ENCODE measurements around the gene PCDHA7.
"Not testable (repeated sequence)": the region's sequence is repeated elsewhere in the genome, so short reads cannot be mapped to it uniquely, and the experiment has no call there.

The PCDHA7 gene

GRCh38 chr5:140840978-140841962 lies 7.2 kb downstream of the PCDHA7 start, which contains the start of gene PCDHA8:
Gene PCDHA8 (plus strand): TSS chr5:140841187. CDS start chr5:140841322, 135 bp downstream.
- Histone ChIP-seq H3K9ac (ENCODE audit: low read depth, low read length) (no peak within 1 kb of the TSS; the same call in 1 of the 2 replicates), H3K9me3 (ENCODE audit: control insufficient read depth, insufficient read depth, low read length) (no peaks in the 10 kb centered on the region), H3K36me3 (ENCODE audit: insufficient read depth, low read length) (no peaks in the 10 kb centered on the region), H3K4me1 (ENCODE audit: insufficient read depth, low read length) (no peaks in the 10 kb centered on the region)

GRCh38 chr5:140842798-140843733 lies 9.0 kb downstream of the PCDHA7 start:
- Histone ChIP-seq H3K9ac (ENCODE audit: low read depth, low read length) (no peak overlapping the region), H3K4me1 (ENCODE audit: insufficient read depth, low read length) (no peaks in the 10 kb centered on the region), H3K36me3 (ENCODE audit: insufficient read depth, low read length) (no peaks in the 10 kb centered on the region), H3K9me3 (ENCODE audit: control insufficient read depth, insufficient read depth, low read length) (no peaks in the 10 kb centered on the region)

DNA sequence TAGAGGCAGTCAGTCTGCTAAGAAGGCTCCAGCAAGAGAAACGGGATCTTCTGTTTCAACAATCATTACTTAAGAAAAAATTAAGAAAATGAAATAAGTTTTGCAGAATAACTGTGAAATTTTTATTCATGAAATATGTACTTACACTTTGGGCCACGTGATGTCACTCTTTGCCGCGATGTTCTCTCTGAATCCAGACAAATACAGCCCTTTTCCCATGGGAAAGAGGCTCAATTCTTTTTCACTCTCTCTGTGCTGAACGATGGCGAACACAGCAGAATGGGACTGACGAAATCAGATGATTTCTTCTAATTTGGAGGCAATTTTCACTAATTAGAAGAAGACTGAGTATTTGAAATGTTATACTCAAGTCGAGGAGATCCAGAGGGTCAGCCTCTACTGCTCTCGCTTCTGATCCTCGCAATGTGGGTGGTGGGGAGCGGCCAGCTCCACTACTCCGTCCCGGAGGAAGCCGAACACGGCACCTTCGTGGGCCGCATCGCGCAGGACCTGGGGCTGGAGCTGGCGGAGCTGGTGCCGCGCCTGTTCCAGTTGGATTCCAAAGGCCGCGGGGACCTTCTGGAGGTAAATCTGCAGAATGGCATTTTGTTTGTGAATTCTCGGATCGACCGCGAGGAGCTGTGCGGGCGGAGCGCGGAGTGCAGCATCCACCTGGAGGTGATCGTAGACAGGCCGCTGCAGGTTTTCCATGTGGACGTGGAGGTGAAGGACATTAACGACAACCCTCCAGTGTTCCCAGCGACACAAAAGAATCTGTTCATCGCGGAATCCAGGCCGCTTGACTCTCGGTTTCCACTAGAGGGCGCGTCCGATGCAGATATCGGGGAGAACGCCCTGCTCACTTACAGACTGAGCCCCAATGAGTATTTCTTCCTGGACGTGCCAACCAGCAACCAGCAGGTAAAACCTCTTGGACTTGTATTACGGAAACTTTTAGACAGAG lies 14.4 kb downstream of the PCDHA7 start, which contains the start of gene PCDHA9:
TSS of gene PCDHA9 (plus strand) at position 244 of the 964 bp plus-strand sequence. CDS start at position 358, 114 bp downstream.
- H3K9ac ChIP-seq (ENCODE audit: low read depth, low read length); H3K9me3 ChIP-seq (ENCODE audit: control insufficient read depth, insufficient read depth, low read length); H3K4me1 ChIP-seq (ENCODE audit: insufficient read depth, low read length); H3K36me3 ChIP-seq (ENCODE audit: insufficient read depth, low read length): not testable (repeated sequence)

GRCh38 chr5:140849831-140850634 lies 16.0 kb downstream of the PCDHA7 start:
- not testable (repeated sequence) for H3K9me3 ChIP-seq (ENCODE audit: control insufficient read depth, insufficient read depth, low read length)

GRCh38 chr5:140855772-140856674 lies 22.0 kb downstream of the PCDHA7 start, which contains the start of gene PCDHA10:
Gene PCDHA10 (plus strand): TSS chr5:140855897. CDS start chr5:140856049, 152 bp downstream.
- Histone ChIP-seq H3K36me3 (ENCODE audit: insufficient read depth, low read length) (no peaks in the 10 kb centered on the region), H3K9ac (ENCODE audit: low read depth, low read length) (peak within 1 kb of the TSS; percentile 92), H3K9me3 (ENCODE audit: control insufficient read depth, insufficient read depth, low read length) (no peaks in the 10 kb centered on the region; the same call in 1 of the 2 replicates), H3K4me1 (ENCODE audit: insufficient read depth, low read length) (no peaks in the 10 kb centered on the region)

More at GRCh38 chr5:140849831-140850634, 16.0 kb downstream of the PCDHA7 start:
- H3K36me3 ChIP-seq (ENCODE audit: insufficient read depth, low read length); H3K9ac ChIP-seq (ENCODE audit: low read depth, low read length); H3K4me1 ChIP-seq (ENCODE audit: insufficient read depth, low read length): not testable (repeated sequence)

- Histone ChIP-seq H3K4me1 (ENCODE audit: insufficient read depth, low read length) (no peaks in the 10 kb centered on the region), H3K9ac (ENCODE audit: low read depth, low read length) (no peak overlapping the region), H3K9me3 (ENCODE audit: control insufficient read depth, insufficient read depth, low read length) (peaks cover 3% of the 10 kb centered on the region; the same call in 1 of the 2 replicates), H3K36me3 (ENCODE audit: insufficient read depth, low read length) (no peaks in the 10 kb centered on the region)
Observed at GRCh38 chr5:140857177-140857986, 23.3 kb downstream of the PCDHA7 start.

DNA sequence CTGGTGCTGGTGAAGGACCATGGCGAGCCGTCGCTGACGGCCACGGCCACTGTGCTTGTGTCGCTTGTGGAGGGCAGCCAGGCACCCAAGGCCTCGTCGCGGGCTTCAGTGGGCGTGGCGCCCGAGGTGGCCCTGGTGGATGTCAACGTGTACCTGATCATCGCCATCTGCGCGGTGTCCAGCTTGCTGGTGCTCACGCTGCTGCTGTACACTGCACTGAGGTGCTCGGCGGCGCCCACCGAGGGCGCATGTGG lies 23.8 kb downstream of the PCDHA7 start:
- H3K9me3 ChIP-seq (ENCODE audit: control insufficient read depth, insufficient read depth, low read length) = peaks cover 3% of the 10 kb centered on the region; the same call in 1 of the 2 replicates
- H3K9ac ChIP-seq (ENCODE audit: low read depth, low read length) = no peak overlapping the region
- H3K4me1 ChIP-seq (ENCODE audit: insufficient read depth, low read length) = no peaks in the 10 kb centered on the region
- H3K36me3 ChIP-seq (ENCODE audit: insufficient read depth, low read length) = no peaks in the 10 kb centered on the region; the same call in 1 of the 2 replicates

GRCh38 chr5:140862441-140863295 lies 28.6 kb downstream of the PCDHA7 start:
- H3K4me1 ChIP-seq (ENCODE audit: insufficient read depth, low read length) = no peaks in the 10 kb centered on the region
- no peaks in the 10 kb centered on the region; the same call in 1 of the 2 replicates for H3K36me3 ChIP-seq (ENCODE audit: insufficient read depth, low read length)
- peaks cover 3% of the 10 kb centered on the region; the same call in 1 of the 2 replicates for H3K9me3 ChIP-seq (ENCODE audit: control insufficient read depth, insufficient read depth, low read length)
- no peak overlapping the region for H3K9ac ChIP-seq (ENCODE audit: low read depth, low read length)

- Histone ChIP-seq H3K36me3 (ENCODE audit: insufficient read depth, low read length) (no peaks in the 10 kb centered on the region), H3K9me3 (ENCODE audit: control insufficient read depth, insufficient read depth, low read length) (no peaks in the 10 kb centered on the region), H3K9ac (ENCODE audit: low read depth, low read length) (peak within 1 kb of the TSS; percentile 56), H3K4me1 (ENCODE audit: insufficient read depth, low read length) (no peaks in the 10 kb centered on the region)
Observed at GRCh38 chr5:140868721-140869554, 34.9 kb downstream of the PCDHA7 start, which contains the start of gene PCDHA11. Gene PCDHA11 (plus strand): TSS chr5:140868957. CDS start chr5:140869104, 147 bp downstream.

DNA sequence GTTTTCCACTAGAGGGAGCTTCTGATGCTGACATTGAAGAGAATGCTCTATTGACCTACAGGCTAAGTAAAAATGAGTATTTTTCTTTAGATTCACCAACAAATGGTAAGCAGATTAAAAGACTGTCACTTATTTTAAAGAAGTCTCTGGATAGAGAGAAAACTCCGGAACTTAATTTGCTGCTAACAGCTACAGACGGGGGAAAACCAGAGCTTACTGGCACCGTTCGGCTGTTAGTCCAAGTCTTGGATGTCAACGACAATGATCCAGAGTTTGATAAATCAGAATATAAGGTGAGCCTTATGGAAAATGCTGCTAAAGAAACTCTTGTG lies 35.5 kb downstream of the PCDHA7 start:
- no peaks in the 10 kb centered on the region for H3K36me3 ChIP-seq (ENCODE audit: insufficient read depth, low read length)
- H3K9me3 ChIP-seq (ENCODE audit: control insufficient read depth, insufficient read depth, low read length) = no peaks in the 10 kb centered on the region
- H3K9ac ChIP-seq (ENCODE audit: low read depth, low read length) = peak overlapping the region; percentile 56; the same call in 1 of the 2 replicates
- no peaks in the 10 kb centered on the region for H3K4me1 ChIP-seq (ENCODE audit: insufficient read depth, low read length)

All from ES-I3 (cell line).